Panc1 (cell line): ENCODE results near the gene MTOR. TPM values are rescaled to one million over a fixed set of nuclear protein-coding genes. Genes with fewer than 3 reads are reported as not detected.

ENCODE experiments used
- ATAC-seq: fragments of 200-7000 bp; cut with Tn5 transposase; 2 replicates; pipeline ENCODE4 v1.9.1; 2020; ENCODE audit warnings: mild to moderate bottlenecking, moderate library complexity
- Bru-seq: library from RNA; stranded (reverse); fragments of 400-500 nt; gene quantifications from one replicate; lab custom pipeline; 2021; lab: Mats Ljungman, UMichigan
- BruChase-seq, 2 experiments: library from RNA; stranded (reverse); fragments of 400-500 nt; gene quantifications; one replicate each; lab custom pipeline; 2021; lab: Mats Ljungman, UMichigan
- BruUV-seq: library from RNA; stranded (reverse); fragments of 400-500 nt; replicated peaks from 2 replicates; lab custom pipeline; 2021; lab: Mats Ljungman, UMichigan
- CTCF ChIA-PET: fragments of 300-600 bp; sonication (Branson Sonifier 250); formaldehyde crosslinking; loops from one replicate; lab custom pipeline; 2022; ENCODE audit warnings: antibody characterized with exemption; lab: Charles Lee
- POLR2A ChIA-PET: fragments of 300-600 bp; sonication (Branson Sonifier 250); formaldehyde crosslinking; loops from one replicate; lab custom pipeline; 2022; ENCODE audit warnings: antibody characterized with exemption; lab: Charles Lee
- DNase-seq: peaks from one replicate; pipeline ENCODE4 v3.0.0-alpha.2; 2010; ENCODE audit warnings: low read depth, low spot score
- H3K27ac ChIP-seq: 2 replicates; pipeline ENCODE4 v1.5.1; 2011; ENCODE audit warnings: mild to moderate bottlenecking, low read length, inconsistent platforms
- H3K27me3 ChIP-seq: fragments of 200-500 bp; sonication (Bioruptor generic); 2 replicates; pipeline ENCODE4 v1.6.0; 2014; ENCODE audit warnings: low read length, inconsistent platforms; ENCODE audit not compliant: control insufficient read depth, insufficient read depth
- H3K36me3 ChIP-seq: fragments of 200-500 bp; sonication (Bioruptor generic); 2 replicates; pipeline ENCODE4 v1.5.1; 2014; ENCODE audit warnings: inconsistent platforms, mild to moderate bottlenecking, low read length, moderate library complexity; ENCODE audit not compliant: control insufficient read depth, insufficient read depth
- H3K4me1 ChIP-seq: 2 replicates; pipeline ENCODE4 v1.5.1; 2011; ENCODE audit warnings: inconsistent platforms, mild to moderate bottlenecking, low read length, moderate library complexity; ENCODE audit not compliant: control insufficient read depth, insufficient read depth
- H3K4me3 ChIP-seq, 2 experiments: 2 replicates each; pipeline ENCODE4 v1.5.1; 2011 to 2012; ENCODE audit warnings: low read depth in 2 of 2, low read length in 2 of 2, mild to moderate bottlenecking in 2 of 2, inconsistent platforms in 1 of 2, moderate library complexity in 1 of 2
- H3K9me3 ChIP-seq: fragments of 200-500 bp; sonication (Bioruptor generic); 2 replicates; pipeline ENCODE4 v1.5.1; 2014; ENCODE audit warnings: low read depth, mild to moderate bottlenecking, inconsistent platforms, low read length, moderate library complexity; ENCODE audit not compliant: control insufficient read depth, insufficient read depth
- CTCF ChIP-seq: fragments of 450-650 bp; IDR thresholded peaks from 2 replicates; pipeline ENCODE4 v1.5.1; 2017; ENCODE audit warnings: mild to moderate bottlenecking
- POLR2AphosphoS5 ChIP-seq: IDR thresholded peaks from 2 replicates; pipeline ENCODE4 v1.6.1; 2012; ENCODE audit warnings: mild to moderate bottlenecking, low read depth, low read length, moderate library complexity
- SIN3A ChIP-seq: IDR thresholded peaks from 2 replicates; pipeline ENCODE4 v1.6.1; 2012; ENCODE audit warnings: low read depth, mild to moderate bottlenecking, low read length, moderate library complexity, borderline replicate concordance; ENCODE audit not compliant: insufficient read depth
- TCF7L2 ChIP-seq: IDR thresholded peaks from 2 replicates; pipeline ENCODE4 v1.6.1; 2011; ENCODE audit warnings: mild to moderate bottlenecking, low read depth, low read length, inconsistent platforms
- in situ Hi-C: cut with HindIII; loops from 2 replicates; pipeline ENCODE4 v1.10.0; 2016; ENCODE audit warnings: low sequenced_read_pairs, low pct_unique_long_range_greater_than_20kb
- intact Hi-C: fragments of 100-400 bp; cut with micrococcal nuclease; formaldehyde crosslinking; loops from one replicate; pipeline ENCODE4 v1.10.0; 2022; ENCODE audit not compliant: unreplicated experiment
- long read RNA-seq: library from polyadenylated mRNA; unstranded; transcript quantifications from one replicate; pipeline ENCODE4 v2.0.0, GENCODE V29; 2021; ENCODE audit not compliant: unreplicated experiment
- polyA plus RNA-seq: library from polyadenylated mRNA; unstranded; fragments of >200 nt; gene quantifications from one replicate; pipeline ENCODE4 v1.2.1, GENCODE V29; 2012; ENCODE audit warnings: missing spikeins; ENCODE audit not compliant: insufficient read length
- total RNA-seq: library from RNA; stranded (reverse); gene quantifications from one replicate; pipeline ENCODE4 v1.2.1, GENCODE V29; 2021; ENCODE audit not compliant: unreplicated experiment
- TF ChIP-seq, protein P1 (sequence below), 2 experiments: IDR thresholded peaks; 2 replicates each; pipeline ENCODE4 v1.6.1; 2011 to 2012; ENCODE audit warnings: low read depth in 2 of 2, control low read depth in 1 of 2, low read length in 1 of 2, mild to moderate bottlenecking in 1 of 2, moderate library complexity in 1 of 2; ENCODE audit not compliant: insufficient read depth in 1 of 2

Gene MTOR
- total RNA-seq (71.2 TPM), Bru-seq, nascent RNA (percentile 80 among the genes with signal in this experiment), BruChase-seq, experiment 1, labeled RNA remaining after a 2-hour chase (percentile 73 among the genes with signal in this experiment), BruChase-seq, experiment 2, labeled RNA remaining after a 6-hour chase (percentile 80 among the genes with signal in this experiment)
- polyA plus RNA-seq: 52.7 TPM
- long read RNA-seq, full-length matches to known transcripts: 13 of 129 reads
- long read RNA-seq, partial matches to known transcripts: 78 of 129 reads
- long read RNA-seq, other reads (novel, unspliced or antisense): 38 of 129 reads

DNA sequence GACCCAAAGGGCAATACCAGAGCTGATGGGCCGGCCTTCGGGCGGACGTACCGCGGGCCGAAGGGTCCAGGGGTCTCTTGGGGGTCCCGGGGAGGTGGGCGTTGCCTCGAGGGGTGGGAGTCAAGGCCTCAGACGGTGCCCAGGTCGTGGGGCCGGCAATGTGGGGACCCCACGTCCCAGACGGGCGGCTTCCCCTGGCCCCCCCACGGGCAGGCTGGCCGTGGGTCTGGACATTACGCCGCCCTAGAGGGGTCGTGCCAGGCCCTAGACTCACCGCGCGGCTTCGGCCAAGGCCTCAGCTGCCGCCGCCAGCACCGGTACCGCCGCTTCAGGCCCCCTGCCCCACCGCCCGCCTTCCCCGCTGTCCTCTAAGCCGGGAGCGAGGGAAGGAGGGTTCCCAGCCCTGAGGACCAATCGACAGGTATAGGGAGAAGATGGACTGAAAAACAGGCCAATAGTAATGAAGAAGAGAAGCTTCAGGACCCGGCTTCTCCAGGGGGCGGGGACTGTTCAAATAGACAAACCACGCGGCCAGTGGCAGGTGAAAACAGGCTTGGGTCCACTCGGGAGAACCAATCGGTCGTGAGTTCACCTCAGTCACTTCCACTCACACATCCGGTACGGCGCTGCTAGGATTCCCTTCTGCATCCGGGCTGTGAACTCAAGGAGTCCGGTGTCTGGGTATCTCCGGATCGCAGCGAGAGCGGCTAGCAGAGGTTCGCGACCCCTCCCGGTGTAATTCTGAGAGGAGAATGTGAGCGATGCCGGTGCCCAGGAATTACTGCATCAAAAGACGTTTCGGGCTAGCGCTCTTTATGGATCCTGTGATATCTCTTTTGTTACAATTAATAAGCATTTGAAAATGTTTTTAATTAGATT is at the start of gene MTOR:
MTOR (minus strand) TSS at position 381 of the 879 bp plus-strand sequence. CDS start 3,142 bp downstream, outside the sequence.
- Histone ChIP-seq H3K36me3 (peaks cover 6% of the 10 kb centered on the region), H3K27me3 (no peaks in the 10 kb centered on the region), H3K4me3 (peak within 1 kb of the TSS; percentile 75 to 88), H3K4me1 (peaks cover 5% of the 10 kb centered on the region; the same call in 1 of the 2 replicates), H3K27ac (peak within 1 kb of the TSS; percentile 94), H3K9me3 (no peaks in the 10 kb centered on the region)
- no TSS peak for BruUV-seq
- DNase-seq: peak; percentile 100
- ChIA-PET POLR2A (interaction anchor here (0.6 kb wide), 1 partner anchor 170 kb away, joined by 11 read pairs; no protein-coding TSS in a partner anchor), CTCF (interaction anchor here (0.9 kb wide), 1 partner anchor 20 kb away, joined by 3 read pairs; no protein-coding TSS in a partner anchor)
- ATAC-seq: peak; percentile 99
- TF ChIP-seq TCF7L2 (peak; percentile 44), POLR2AphosphoS5 (peak; percentile 79), SIN3A (peak; percentile 45; the same call in 1 of the 2 replicates), CTCF (no peak)
- intact Hi-C loops: no loop called here
- in situ Hi-C loops: no loop called here

GRCh38 chr1:11309385-11309784 is 47.0 kb upstream of the MTOR start:
- ATAC-seq (no peak), DNase-seq (no peak)
- Histone ChIP-seq H3K36me3 (no peaks in the 10 kb centered on the region), H3K4me1 (no peaks in the 10 kb centered on the region), H3K9me3 (no peaks in the 10 kb centered on the region), H3K27me3 (no peaks in the 10 kb centered on the region), H3K4me3 (no peak overlapping the region), H3K27ac (no peak overlapping the region)
- in situ Hi-C loops (no loop called here), intact Hi-C loops (no loop called here)
- ChIA-PET CTCF (no interaction called here), POLR2A (no interaction called here)
- BruUV-seq: no TSS peak
- TF ChIP-seq, protein P1, sequence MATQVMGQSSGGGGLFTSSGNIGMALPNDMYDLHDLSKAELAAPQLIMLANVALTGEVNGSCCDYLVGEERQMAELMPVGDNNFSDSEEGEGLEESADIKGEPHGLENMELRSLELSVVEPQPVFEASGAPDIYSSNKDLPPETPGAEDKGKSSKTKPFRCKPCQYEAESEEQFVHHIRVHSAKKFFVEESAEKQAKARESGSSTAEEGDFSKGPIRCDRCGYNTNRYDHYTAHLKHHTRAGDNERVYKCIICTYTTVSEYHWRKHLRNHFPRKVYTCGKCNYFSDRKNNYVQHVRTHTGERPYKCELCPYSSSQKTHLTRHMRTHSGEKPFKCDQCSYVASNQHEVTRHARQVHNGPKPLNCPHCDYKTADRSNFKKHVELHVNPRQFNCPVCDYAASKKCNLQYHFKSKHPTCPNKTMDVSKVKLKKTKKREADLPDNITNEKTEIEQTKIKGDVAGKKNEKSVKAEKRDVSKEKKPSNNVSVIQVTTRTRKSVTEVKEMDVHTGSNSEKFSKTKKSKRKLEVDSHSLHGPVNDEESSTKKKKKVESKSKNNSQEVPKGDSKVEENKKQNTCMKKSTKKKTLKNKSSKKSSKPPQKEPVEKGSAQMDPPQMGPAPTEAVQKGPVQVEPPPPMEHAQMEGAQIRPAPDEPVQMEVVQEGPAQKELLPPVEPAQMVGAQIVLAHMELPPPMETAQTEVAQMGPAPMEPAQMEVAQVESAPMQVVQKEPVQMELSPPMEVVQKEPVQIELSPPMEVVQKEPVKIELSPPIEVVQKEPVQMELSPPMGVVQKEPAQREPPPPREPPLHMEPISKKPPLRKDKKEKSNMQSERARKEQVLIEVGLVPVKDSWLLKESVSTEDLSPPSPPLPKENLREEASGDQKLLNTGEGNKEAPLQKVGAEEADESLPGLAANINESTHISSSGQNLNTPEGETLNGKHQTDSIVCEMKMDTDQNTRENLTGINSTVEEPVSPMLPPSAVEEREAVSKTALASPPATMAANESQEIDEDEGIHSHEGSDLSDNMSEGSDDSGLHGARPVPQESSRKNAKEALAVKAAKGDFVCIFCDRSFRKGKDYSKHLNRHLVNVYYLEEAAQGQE (IDR thresholded peaks at IDR 0.05; ENCODE audit: insufficient read depth in 1 of 2, low read depth in 2 of 2, low read length in 1 of 2): no peak
- no peak for TF ChIP-seq CTCF
- no peak for TF ChIP-seq POLR2AphosphoS5
- no peak for TF ChIP-seq TCF7L2
- no peak for TF ChIP-seq SIN3A
